Effector memory CD4-positive, alpha-beta T cell (primary cell): Measurements from ENCODE around the gene MIA.
"Not testable (repeated sequence)": the region's sequence is repeated elsewhere in the genome, so short reads cannot be mapped to it uniquely, and the experiment has no call there.

Experiments
- DNase-seq, 3 donors: peaks; one replicate each; pipeline ENCODE4 v3.0.0-alpha.2; 2020
- H3K27ac ChIP-seq: 2 replicates; pipeline ENCODE4 v1.7.0; 2013; ENCODE audit warnings: mild to moderate bottlenecking, low read length, moderate library complexity; ENCODE audit not compliant: insufficient read depth, poor library complexity, severe bottlenecking
- H3K27me3 ChIP-seq: replicated peaks from 2 replicates; pipeline ENCODE4 v1.7.0; 2013; ENCODE audit warnings: mild to moderate bottlenecking, low read length; ENCODE audit not compliant: insufficient read depth, control insufficient read depth, poor library complexity, severe bottlenecking
- H3K36me3 ChIP-seq: 2 replicates; pipeline ENCODE4 v1.7.0; 2013; ENCODE audit warnings: mild to moderate bottlenecking, low read length, moderate library complexity; ENCODE audit not compliant: control insufficient read depth, insufficient read depth
- H3K4me1 ChIP-seq: 2 replicates; pipeline ENCODE4 v1.7.0; 2013; ENCODE audit warnings: low read length, mild to moderate bottlenecking; ENCODE audit not compliant: control insufficient read depth, insufficient read depth, poor library complexity, severe bottlenecking
- H3K4me3 ChIP-seq: 2 replicates; pipeline ENCODE4 v1.7.0; 2013; ENCODE audit warnings: low read length, low read depth, mild to moderate bottlenecking; ENCODE audit not compliant: insufficient read depth, poor library complexity, severe bottlenecking
- H3K9me3 ChIP-seq: 2 replicates; pipeline ENCODE4 v1.7.0; 2013; ENCODE audit warnings: mild to moderate bottlenecking, low read length, moderate library complexity; ENCODE audit not compliant: control insufficient read depth
- total RNA-seq, 3 donors: gene quantifications; one replicate each; lab custom pipeline; 2026; lab: John Stamatoyannopoulos, UW

The MIA gene
- total RNA-seq = 0 to 0.17 (median 0.09) reads per million in 3 donors

DNA sequence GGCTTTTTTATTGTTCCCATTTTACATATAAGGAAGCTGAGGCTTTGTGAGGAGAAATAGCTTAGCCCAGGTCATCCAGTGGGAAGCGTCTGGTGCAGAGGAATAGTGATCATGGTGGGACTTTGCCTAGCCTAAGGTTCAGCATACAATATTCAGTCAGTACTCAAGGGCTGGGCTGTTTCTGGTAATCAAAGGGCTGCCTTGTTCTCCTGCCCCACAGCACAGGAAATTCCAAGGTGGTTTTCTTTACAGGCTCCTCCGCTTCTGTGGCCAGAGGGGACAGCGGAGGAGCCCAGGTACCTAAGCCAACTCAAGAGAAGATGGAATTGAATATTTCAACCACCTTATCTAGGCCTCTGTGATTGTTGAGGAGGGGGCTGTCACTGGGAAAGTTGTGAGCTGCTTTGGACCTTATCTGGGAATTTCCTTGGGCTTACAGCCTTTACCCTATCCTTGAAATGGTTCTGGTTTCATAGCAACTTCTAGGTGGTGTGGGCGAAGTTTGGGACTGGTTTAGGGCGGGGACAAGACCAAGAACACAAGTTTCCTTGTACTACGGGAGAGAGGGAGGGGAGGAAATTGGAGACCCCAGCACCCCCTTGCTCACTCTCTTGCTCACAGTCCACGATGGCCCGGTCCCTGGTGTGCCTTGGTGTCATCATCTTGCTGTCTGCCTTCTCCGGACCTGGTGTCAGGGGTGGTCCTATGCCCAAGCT lies at the start of gene MIA:
MIA (plus strand) TSS at position 606 of the 716 bp plus-strand sequence; CDS start at position 628, 22 bp downstream.
- peaks cover 12% of the 10 kb centered on the region for H3K4me1 ChIP-seq
- H3K27me3 ChIP-seq = no peaks in the 10 kb centered on the region
- no peak within 1 kb of the TSS for H3K4me3 ChIP-seq
- no peak within 1 kb of the TSS for H3K27ac ChIP-seq
- no peak for DNase-seq
- no peaks in the 10 kb centered on the region for H3K36me3 ChIP-seq
- no peaks in the 10 kb centered on the region for H3K9me3 ChIP-seq

- no peaks in the 10 kb centered on the region for H3K27me3 ChIP-seq
- peaks cover 7% of the 10 kb centered on the region for H3K4me1 ChIP-seq
- H3K9me3 ChIP-seq = no peaks in the 10 kb centered on the region
- DNase-seq = no peak
- peaks cover 39% of the 10 kb centered on the region for H3K36me3 ChIP-seq
- no peak overlapping the region for H3K4me3 ChIP-seq
- no peak overlapping the region for H3K27ac ChIP-seq
Measured at GRCh38 chr19:40726279-40726678, 49.0 kb upstream of the MIA start.

- peaks cover 43% of the 10 kb centered on the region for H3K36me3 ChIP-seq
Measured at GRCh38 chr19:40730065-40730464, 45.3 kb upstream of the MIA start.

GRCh38 chr19:40732304-40732703 lies 43.0 kb upstream of the MIA start:
- not testable (repeated sequence) for H3K4me1 ChIP-seq, DNase-seq, H3K27ac ChIP-seq, H3K9me3 ChIP-seq, H3K4me3 ChIP-seq, H3K27me3 ChIP-seq
- H3K36me3 ChIP-seq = peaks cover 41% of the 10 kb centered on the region

More at GRCh38 chr19:40730065-40730464, 45.3 kb upstream of the MIA start:
- H3K4me1 ChIP-seq, H3K9me3 ChIP-seq, H3K4me3 ChIP-seq, H3K27ac ChIP-seq, DNase-seq, H3K27me3 ChIP-seq: not testable (repeated sequence)

- no peaks in the 10 kb centered on the region for H3K4me1 ChIP-seq
- peaks cover 43% of the 10 kb centered on the region for H3K36me3 ChIP-seq
- H3K27me3 ChIP-seq = no peaks in the 10 kb centered on the region
- no peak for DNase-seq
- no peak overlapping the region for H3K4me3 ChIP-seq
- no peak overlapping the region for H3K27ac ChIP-seq
- H3K9me3 ChIP-seq = no peaks in the 10 kb centered on the region
Measured at GRCh38 chr19:40733149-40733548, 42.2 kb upstream of the MIA start.

DNA sequence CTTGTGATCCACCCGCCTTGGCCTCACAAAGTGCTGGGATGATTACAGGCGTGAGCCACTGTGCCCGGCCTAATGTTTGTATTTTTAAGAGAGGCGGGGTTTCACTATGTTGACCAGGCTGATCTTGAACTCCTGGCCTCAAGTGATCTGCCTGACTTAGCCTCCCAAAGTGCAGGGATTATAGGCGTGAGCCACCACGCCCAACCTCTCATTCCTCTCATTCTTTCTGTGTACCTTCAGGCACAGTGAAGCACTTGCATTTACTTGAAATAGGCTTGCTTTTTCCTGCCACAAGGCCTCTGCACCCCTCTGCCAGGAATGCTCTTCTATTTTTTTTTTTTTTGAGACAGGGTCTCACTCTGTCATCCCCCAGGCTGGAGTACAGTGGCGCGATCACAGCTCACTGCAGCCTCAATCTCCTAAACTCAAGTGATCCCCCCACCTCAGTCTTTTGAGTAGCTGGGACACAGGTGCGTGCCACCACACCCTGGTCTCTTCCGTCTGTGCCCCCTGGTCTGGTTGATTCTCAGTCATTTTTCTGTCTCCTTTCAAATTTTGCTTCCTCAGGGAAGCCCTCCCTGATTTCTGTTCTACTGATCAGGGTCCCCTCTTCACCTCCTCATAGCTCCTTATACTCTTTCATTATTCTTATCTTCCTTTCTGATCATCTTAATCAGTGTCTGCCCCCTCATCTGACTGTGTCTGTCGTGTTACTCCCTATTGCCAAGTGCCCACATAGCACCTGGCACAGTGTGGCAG lies 40.1 kb upstream of the MIA start:
- no peak overlapping the region for H3K4me3 ChIP-seq
- no peaks in the 10 kb centered on the region for H3K9me3 ChIP-seq
- H3K36me3 ChIP-seq = peaks cover 42% of the 10 kb centered on the region
- H3K27ac ChIP-seq = no peak overlapping the region
- H3K4me1 ChIP-seq = no peaks in the 10 kb centered on the region
- DNase-seq = no peak
- no peaks in the 10 kb centered on the region for H3K27me3 ChIP-seq

DNA sequence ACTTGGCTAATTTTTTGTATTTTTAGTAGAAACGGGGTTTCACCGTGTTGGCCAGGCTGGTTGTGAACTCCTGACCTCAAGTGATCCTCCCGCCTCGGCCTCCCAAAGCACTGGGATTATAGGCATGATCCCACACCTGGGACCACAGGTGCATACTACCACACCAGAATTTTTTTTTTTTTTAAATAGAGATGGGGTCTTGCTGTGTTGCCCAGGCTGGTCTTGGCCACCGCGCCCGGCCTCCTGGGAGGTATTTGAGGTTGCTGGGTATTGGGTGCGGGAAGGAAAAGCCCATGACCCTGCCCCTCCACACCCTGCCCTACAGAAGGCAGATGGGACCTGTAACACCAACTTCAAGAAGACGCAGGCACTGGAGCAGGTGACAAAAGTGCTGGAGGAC lies 38.7 kb upstream of the MIA start:
- no peak for DNase-seq
- Histone ChIP-seq H3K4me3 (no peak overlapping the region), H3K4me1 (no peaks in the 10 kb centered on the region), H3K27me3 (no peaks in the 10 kb centered on the region), H3K27ac (no peak overlapping the region), H3K36me3 (peaks cover 31% of the 10 kb centered on the region), H3K9me3 (no peaks in the 10 kb centered on the region)

GRCh38 chr19:40737102-40737644 lies 38.1 kb upstream of the MIA start:
- Histone ChIP-seq H3K36me3 (peaks cover 31% of the 10 kb centered on the region), H3K27me3 (no peaks in the 10 kb centered on the region)

GRCh38 chr19:40739030-40739839 lies 36.1 kb upstream of the MIA start:
- Histone ChIP-seq H3K27ac (no peak overlapping the region), H3K4me3 (no peak overlapping the region), H3K9me3 (no peaks in the 10 kb centered on the region), H3K27me3 (no peaks in the 10 kb centered on the region), H3K36me3 (peaks cover 18% of the 10 kb centered on the region), H3K4me1 (no peaks in the 10 kb centered on the region)
- DNase-seq = no peak

More at GRCh38 chr19:40737102-40737644, 38.1 kb upstream of the MIA start:
- H3K4me3 ChIP-seq = no peak overlapping the region
- H3K9me3 ChIP-seq = no peaks in the 10 kb centered on the region
- H3K4me1 ChIP-seq = no peaks in the 10 kb centered on the region
- DNase-seq = no peak
- no peak overlapping the region for H3K27ac ChIP-seq
